T1000 (cell line): Measurements from ENCODE around the gene LRRC43.
"Not testable (repeated sequence)": the region's sequence is repeated elsewhere in the genome, so short reads cannot be mapped to it uniquely, and the experiment has no call there.

Experiments used
- DNase-seq: peaks from one replicate; lab custom pipeline; 2025; ENCODE audit warnings: mixed read lengths; lab: John Stamatoyannopoulos, UW

The LRRC43 gene

DNA sequence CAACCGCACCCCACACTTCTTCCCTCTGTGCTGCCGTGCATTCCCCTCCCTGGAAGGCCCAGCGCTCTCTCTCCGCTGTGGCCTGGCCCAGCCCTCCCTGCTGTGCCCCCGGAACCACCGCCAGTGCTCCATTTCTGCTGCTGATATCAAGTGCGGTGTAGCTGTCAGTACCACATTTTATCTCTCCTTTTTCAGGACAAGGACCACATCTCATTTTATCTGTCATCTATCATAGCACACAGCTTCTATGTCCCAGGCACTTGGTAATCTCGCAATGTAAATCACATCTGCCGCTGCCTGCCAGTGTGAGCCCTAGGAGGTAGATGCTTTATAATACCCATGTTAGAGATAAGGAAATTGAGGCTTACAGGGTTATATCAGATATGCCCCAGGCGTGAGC is 27.2 kb upstream of the LRRC43 start:
- DNase-seq, result no peak

DNA sequence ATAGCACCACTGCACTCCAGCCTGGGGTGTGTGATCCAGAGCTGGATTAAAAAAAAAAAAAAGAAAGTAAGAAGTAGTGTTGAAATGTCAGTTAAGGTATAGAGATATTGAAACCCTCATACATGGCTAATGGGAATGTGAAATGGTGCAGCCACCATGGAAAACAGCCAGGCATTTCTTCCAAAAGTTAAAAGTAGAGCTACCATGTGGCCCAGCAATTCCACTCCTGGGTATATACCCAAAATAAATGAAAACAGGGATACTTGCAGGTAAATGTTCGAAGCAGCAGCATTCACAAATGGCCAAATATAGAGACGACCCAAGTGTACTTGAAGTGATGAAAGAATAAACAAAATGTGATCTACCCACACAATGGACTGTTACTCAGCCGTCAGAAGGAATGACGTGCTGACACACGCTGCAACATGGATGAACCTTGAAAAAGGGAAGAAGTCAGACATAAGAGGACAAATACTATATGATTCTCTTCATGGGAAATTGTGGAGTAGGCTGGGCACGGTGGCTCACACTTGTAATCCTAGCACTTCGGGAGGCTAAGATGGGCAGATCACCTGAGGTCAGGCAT is 24.1 kb upstream of the LRRC43 start:
- no peak for DNase-seq

DNA sequence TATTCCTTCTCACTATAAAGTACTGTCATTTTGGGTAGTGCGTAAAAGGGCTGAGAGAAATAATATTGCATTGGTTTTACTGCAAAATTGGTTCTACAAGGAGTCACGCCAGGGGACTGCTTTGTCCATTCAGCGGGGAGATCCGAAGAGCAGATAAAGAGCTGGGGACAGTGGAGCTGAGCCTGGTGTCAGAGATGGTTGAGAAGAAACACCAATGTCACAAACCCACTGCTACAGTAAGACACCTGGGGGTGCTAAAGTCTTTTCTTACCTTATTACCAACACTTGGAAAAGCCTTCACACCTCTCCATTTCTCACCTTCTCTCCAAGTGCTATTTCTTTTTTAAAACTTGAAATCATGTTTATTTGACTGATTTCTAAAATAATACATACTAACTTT is 23.0 kb upstream of the LRRC43 start:
- DNase-seq, result no peak

DNA sequence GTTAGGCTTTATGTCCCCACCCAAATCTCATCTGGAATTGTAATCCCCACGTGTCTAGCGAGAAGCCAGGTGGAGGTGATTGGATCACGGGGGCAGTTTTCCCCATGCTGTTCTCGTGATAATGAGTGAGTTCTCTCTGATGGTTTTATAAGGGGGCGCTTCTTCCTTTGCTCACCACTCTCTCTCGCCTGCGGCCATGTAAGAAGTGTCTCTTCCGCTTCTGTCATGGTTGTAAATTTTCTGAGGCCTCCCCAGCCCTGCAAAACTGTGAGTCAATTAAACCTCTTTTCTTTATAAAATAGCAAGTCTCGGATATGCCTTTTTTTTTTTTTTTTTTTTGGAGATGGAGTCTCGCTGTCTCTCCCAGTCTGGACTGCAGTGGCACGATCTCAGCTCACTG is 22.2 kb upstream of the LRRC43 start:
- DNase-seq, result no peak

DNA sequence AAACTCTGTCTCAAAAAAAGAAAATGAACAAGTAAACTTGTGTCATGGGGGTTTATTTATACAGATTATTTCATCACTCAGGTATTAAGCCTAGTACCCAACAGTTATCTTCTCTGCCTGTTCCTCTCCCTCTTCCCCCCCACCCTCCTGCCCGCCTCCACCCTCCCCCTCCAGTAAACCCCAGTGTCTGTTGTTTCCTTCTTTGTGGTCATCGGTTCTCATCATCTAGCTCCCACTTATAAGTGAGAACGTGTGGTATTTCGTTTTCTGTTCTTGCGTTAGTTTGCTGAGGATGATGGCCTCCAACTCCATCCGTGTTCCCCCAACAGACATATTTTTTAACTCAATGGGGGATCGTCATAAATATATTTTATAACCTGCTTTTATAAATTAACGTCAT is 21.2 kb upstream of the LRRC43 start:
- DNase-seq, result no peak

DNA sequence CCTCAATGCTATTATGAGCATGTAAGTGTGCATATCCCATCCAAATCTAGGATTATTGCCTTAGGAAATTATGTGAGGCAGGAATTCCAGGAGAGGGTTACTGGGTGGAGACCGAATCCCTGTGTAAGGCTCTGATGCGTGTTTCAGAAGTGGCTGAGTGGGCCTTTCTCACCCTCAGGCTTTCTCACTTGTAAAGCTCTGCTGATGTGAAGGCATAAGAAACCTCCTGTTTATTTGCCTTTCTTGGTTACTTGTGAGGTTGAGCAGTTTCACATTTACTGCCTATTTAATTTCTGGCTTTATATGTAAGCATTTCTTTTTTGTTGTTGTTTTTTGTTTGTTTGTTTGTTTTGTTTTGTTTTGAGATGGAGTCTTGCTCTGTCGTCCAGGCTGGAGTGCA is 19.9 kb upstream of the LRRC43 start:
- no peak for DNase-seq

DNA sequence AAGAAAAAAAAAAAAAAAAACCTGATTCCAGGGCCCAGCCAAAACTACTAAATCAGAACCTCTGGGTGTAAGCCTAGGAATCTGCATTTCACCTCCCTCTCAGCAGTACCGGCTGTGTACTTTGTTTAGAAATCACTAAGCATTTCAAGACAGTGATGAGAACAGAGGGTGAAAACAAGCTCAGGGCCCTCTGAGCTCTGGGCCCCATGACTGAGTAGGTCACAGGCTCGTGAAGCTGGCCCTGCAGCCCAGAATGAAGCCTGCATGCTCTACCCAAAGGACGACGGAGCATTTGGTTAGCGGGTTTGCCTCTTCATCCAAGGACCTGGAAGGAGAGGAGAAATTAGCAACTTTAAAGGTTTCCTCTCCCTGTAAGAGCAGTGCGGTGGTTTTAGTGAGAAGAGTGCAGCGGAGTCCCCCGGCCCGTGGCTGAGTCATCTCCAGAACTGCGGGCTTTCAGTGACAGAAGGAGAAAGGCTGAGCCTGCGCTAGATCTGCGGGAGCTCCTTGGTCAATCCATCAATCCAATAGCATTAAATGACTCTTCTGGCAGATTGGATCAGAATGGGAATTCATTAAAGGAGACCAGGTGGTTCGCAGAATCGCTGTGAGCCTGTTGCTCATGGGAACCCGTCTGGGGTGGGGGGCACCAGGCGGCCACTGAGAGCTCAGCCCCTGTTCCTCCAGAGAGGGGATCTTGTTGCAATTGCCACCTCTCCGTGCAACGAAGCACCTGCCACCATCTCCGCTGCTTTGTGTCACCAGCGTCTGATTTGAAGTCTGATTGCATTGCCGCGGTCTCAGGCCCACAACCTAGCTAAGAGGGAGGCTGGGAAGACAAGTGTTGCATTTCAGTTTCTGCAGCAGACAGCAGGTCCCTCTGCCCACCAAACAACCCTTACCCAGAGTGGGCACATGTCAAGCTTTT is 16.2 kb upstream of the LRRC43 start:
- DNase-seq, result no peak

DNA sequence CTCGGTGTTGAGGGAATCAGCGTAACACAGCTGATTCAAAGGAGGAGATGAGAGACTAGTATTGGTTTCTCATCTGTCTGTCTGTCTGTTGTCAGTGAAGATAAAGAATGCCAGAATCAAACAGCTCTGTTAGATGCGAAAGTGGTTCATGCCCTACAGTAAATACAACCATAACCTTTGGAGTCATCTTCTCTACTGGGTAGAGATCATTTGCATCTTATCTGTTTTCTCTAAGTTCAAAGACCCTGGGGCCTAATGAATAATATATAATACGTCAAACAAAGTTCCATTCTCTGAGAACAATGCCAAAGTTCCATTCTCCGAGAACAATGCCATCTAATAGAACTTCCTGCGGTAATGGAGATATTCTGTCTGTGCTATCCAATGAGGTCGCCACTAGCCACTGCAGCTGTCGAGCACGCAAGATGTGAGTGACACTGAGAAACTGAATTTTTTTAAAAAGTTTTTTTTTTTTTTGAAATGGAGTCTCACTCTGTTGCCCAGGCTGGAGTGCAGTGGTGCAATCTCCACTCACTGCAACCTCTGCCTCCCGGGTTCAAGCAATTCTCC is 15.5 kb upstream of the LRRC43 start:
- no peak for DNase-seq

DNA sequence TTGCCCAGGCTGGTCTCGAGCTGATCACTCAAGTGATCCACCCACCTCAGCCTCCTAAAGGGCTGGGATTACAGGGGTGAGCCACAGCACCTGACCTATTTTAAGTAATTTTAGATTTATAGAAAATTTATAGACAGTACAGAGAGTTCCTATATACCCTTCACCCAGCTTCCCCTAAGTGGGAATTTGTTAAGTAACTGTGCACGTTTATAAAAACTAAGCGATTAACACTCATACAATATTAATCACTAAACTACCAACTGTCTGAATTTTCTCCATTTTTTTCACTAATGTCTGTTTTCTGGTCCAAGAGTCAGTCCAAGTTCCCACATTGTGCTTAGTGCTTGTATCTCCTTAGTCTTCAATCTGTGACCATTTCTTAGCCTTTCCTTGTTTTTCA is 14.4 kb upstream of the LRRC43 start:
- no peak for DNase-seq

DNA sequence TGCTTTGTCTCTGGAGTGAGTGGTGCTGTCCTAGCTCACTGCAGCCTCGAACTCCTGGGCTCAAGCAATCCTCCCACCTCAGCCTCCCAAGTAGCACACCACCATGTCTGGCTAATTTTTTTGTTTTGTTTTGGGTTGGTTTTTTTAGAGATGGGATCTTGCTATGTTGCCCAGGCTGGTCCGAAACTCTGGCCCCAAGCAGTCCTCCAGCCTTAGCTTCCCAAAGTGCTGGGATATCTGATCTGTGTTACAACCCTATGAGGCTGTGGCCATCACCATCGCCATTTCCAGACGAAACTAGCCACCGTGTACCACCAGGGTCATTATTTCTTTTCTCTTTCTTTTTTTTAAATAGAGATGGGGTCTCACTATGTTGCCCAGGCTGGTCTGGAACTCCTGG is 11.5 kb upstream of the LRRC43 start:
- DNase-seq, result no peak

DNA sequence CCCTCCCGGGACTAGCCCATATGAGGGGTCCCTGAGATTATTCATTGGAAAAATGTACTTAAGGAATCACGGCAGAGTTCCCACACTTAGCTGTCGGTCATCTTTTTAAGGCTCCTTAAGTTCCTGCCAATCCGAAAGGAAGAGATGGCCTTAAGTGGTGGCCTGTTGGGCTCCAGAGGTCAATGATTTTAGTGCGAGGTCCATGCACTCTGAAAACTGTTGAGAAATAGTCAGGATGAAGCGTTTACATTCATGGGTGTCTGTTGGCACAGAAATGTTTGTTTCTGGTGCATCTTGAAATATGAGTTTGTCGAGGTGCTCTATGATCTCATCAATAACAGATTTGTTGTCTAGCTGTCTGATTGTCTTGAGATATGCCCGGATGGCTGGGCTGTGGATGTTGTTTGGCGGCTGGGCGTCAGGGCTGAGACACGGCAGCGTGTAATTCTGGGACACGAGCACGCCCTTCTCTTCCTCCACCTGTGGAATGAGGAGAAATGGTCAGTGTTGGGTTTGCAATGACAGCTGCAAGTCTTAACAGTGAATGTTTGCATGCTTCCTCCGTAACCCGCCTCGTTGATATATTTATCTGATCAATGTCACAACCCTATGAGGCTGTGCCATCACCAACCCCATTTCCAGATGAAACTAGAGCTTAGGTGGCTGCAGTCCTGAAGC is 10.5 kb upstream of the LRRC43 start:
- no peak for DNase-seq

DNA sequence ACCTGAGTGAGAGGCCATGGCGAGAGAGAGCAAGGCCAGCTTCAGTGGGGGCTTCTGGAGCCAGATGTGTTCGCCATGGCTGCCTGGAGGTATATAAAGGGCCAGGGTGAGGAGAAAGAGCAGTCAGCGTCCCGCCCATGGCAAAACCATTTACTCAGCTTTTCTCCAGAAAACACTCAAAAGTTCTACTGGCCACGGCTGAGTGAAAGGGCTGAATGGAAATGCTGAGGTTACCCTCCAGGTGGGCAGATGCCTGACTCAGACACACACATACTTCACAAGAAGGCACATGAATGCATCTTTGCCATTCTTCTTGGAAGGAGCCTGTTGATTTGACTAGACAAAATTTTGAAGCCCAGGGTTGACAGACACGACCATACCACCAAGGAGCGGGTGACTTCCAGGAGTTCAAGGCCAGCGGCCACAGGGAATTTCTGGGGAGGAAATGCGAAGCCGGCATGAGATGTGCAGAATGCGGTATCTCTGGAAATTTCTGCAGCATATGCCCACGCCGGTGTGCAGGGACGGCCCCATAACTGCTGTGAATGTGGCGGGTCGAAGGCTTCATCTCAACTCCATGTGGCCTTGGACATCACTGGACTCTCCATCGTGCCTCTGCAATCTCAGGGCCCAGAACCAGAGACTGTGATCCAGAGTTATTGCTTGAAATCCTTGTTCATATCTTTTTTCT is 8.6 kb upstream of the LRRC43 start, which contains the start of gene IL31:
TSS of gene IL31 (minus strand) at position 67 of the 691 bp plus-strand sequence. CDS start at position 18, 49 bp downstream.
- DNase-seq, result no peak

DNA sequence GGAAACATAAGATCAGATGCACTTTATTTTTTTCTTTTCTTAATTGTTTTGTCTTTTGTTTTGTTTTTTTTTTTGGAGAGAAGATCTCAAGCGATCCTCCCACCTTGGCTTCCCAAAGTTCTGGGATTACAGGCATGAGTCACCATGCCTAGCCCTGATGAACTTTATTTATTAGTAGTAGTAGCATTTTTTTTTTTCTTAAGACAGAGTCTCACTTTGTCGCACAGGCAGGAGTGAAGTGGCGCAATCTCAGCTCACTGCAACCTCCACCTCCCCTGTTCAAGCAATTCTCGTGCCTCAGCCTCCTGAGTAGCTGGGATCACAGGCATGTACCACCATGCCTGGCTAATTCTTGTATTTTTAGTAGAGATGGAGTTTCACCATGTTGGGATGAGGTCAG is 6.5 kb upstream of the LRRC43 start:
- not testable (repeated sequence) for DNase-seq

DNA sequence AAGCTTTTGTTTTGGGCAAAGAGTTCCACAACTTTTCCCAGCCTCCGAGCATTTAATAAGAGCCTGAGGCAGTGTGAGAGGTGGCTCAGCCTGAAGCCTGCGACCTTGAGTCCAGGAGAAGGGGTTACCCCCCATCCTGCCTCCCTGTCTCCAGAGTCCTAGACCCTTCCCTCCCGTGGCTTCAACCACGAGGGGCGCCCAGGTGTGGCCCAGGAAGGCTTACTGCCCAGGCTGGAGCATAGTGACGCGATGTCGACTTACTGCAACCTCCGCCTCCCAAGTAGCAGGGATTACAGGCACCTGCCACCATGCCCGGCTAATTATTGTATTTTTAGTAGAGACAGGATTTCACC is 641 bp downstream of the LRRC43 start:
- no peak for DNase-seq

DNA sequence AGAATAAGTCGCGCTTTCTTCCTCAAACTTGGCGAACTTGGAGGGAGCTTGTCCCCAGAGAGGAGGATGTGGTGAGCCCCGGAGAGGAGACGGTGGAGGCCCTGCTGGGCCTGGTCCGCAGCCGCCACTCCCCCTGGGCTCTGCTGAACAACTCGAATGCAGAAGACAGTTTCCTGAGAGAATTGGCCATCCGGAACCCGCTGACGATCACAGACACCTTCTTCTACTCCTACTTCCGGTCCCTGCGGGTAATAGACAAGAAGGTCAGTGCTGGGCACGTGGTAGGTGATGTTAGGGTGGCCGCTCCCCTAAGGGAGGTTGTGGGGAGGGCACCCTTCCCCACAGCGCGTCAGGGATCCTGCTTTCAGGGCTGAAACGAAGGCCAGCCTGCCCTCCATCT is 1.6 kb downstream of the LRRC43 start:
- no peak for DNase-seq

DNA sequence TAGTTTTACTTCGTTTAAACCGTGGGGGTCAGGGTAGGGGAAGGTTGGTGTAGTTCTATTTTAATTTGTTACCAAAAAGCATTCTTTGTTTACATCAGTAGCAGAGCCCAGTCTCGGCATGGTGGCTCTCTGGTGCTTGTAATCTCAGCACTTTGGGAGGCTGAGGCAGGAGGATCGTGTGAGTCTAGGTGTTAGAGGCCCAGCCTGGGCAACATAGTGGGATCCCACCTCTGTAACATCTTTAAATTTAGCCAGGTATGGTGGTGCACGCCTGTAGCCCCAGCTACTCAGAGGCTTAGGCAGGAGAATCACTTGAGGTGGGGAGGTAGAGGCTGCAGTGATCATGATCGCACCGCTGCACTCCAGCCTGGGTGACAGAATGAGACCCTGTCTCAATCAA is 2.2 kb downstream of the LRRC43 start:
- no peak for DNase-seq

DNA sequence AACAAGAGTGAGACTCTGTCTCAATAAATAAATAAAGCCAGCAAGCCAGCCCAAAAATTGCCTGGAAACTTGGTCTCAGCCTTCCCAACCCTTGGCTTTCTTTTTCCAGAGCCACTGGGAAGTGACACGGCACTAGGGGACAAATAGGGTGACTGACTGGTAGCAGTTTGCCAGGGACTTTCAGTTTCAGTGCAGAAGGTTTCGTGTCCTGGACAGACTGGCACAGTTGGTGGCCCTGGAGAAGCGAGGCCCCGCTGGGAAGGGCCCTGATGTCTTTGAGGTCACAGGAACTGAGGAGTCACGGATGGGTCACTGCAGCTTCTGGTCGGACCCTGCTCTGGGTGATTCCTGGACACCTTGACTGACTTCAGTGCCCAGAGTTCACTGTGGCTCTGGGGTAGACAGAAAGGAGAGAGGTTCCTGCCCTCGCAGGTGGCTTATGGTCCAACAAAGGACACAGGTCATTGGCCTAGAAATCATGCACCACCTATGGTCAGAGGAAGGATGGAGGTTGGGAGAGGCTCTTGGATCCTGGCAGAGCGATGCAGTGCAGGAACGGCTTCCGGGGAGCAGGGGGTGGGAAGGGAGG is 2.7 kb downstream of the LRRC43 start:
- DNase-seq, result no peak

DNA sequence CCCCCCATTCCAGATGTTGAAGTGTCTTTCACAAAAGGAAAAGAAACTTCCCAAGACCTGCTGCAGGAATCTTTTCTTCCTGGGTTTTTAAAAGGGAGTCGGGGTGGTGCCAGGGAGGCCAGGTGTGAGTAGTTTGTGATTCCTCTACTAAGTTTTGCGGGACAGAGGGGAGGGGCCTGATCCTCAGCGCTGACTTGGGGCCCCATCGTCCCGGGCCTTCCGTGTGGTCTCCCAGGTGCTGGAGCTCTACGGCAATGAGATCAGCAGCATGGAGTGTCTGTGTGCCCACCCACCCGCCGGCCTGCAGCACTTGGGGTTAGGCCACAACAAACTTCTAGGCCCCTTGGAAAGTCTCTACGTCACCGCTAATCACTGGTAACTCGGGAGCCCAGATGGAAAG is 4.5 kb downstream of the LRRC43 start:
- DNase-seq, result no peak

DNA sequence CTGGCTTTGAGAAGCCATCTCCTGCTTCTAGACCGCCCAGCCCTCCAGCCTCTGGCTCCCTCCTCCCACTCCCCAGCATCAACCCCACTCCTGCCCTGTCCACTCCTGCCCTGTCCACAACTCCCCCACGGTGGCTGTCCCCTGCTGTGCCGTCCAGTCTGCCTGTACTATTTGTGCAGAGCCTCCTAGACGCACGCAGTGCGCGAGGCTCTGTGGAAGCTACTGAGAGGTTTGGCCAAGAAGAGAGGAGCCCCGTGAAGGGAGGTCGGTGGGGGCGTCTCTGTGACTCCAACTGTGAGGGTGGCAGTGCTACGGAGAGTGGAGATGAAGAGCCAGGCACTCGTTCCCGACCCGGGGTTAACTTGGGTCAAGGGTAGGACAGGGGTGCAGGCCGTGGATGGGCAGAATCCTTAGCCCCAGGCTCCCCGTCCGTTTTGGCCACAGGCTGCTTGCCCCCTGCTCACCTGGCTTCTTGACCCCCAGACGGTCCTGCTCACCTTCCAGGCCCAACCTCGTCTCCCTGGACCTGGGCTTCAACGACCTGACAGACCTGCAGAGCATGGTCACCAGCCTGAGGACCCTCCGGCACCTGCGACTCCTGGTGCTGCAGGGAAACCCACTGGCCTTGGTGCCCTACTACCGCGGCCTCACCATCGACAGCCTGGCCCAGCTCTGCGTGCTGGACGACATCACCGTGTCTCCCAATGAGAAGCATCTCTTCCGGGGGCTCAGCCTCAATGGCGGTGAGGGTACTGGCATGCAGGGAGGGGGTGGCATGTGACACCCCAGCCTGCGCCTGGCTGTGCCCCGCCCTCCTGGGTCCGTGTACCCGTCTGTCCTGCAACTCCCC is 6.9 kb downstream of the LRRC43 start:
- DNase-seq, result no peak

DNA sequence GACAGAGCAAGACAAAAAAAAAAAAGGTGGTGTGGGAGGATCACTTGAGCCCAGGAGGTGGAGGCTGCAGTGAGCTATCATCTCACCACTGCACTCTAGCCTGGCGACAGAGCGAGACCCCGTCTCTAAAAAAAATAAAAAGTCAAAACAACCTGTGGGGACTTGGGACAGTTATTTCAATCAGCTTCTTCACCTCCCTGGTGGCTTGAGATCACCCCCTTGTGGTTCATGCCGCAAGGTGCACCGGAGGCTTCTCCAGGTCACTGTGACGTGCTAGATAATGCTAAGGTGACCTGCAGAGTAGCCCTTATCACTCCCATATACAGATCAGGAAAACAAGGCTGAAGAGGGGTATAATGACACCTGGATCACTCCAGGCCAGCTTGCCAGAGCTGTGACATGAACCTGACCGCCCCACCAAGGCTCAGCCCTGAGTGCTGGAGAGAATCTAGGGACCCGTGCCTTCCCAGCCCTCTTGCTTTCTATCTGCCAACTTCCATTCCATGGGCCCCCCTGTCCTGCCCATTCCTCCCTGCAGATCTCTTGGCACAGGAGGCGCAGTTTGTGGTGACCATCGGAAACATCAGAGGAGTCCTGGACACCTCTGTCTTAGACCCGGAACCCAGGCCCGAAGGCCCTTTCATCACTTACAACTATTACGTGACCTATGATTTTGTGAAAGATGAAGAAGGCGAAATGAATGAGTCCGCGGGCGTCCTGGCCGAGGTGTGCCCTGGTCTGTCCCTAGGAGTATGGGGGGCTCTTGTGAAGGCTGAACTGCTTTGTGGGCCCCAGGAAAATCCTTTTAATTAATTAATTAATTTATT is 8.1 kb downstream of the LRRC43 start:
- peak; percentile 69 for DNase-seq
